Natural killer cell (primary cell): ENCODE results near the gene BCL2L2. TPM values are rescaled to one million over a fixed set of nuclear protein-coding genes. Genes with fewer than 3 reads are reported as not detected.

Experiments
- ATAC-seq, 3 donors: fragments of 150-1000 bp in 2 of 3; fragments of 200-7000 bp in 1 of 3; cut with Tn5 transposase; 1 replicate in 1 of 3; 2 replicates in 2 of 3; pipeline ENCODE4 v1.10.0; 2021; ENCODE audit warnings: mild to moderate bottlenecking in 2 of 3, moderate library complexity in 2 of 3
- DNase-seq, 2 donors: peaks; one replicate each; pipeline versions ENCODE4 v3.0.0 to v3.0.0-alpha.2; 2013 to 2021; ENCODE audit warnings: mixed read lengths in 1 of 2
- H3K27ac ChIP-seq: one replicate; pipeline ENCODE4 v1.5.1; 2013; ENCODE audit warnings: mild to moderate bottlenecking, low read length
- H3K27me3 ChIP-seq: one replicate; pipeline ENCODE4 v1.6.1; 2013; ENCODE audit warnings: low read length; ENCODE audit not compliant: control insufficient read depth, insufficient read depth
- H3K36me3 ChIP-seq: one replicate; pipeline ENCODE4 v1.6.1; 2013; ENCODE audit warnings: low read length; ENCODE audit not compliant: control insufficient read depth, insufficient read depth
- H3K4me1 ChIP-seq: one replicate; pipeline ENCODE4 v1.6.1; 2013; ENCODE audit warnings: low read length; ENCODE audit not compliant: control insufficient read depth, insufficient read depth
- H3K4me3 ChIP-seq: one replicate; pipeline ENCODE4 v1.5.1; 2013; ENCODE audit warnings: low read length
- H3K9me3 ChIP-seq: one replicate; pipeline ENCODE4 v1.6.1; 2013; ENCODE audit warnings: low read length; ENCODE audit not compliant: control insufficient read depth, insufficient read depth
- H3K27ac Mint-ChIP-seq, 2 donors: one replicate each; pipeline ENCODE4 v1.8.0; 2022; ENCODE audit warnings: mild to moderate bottlenecking in 2 of 2, mixed read lengths in 2 of 2, moderate library complexity in 1 of 2
- H3K27me3 Mint-ChIP-seq, 2 donors: one replicate each; pipeline ENCODE4 v1.8.0; 2022; ENCODE audit warnings: low read depth in 2 of 2, mixed read lengths in 2 of 2
- H3K36me3 Mint-ChIP-seq: one replicate; pipeline ENCODE4 v1.8.0; 2022; ENCODE audit warnings: mixed read lengths
- H3K4me1 Mint-ChIP-seq, 2 donors: one replicate each; pipeline ENCODE4 v1.8.0; 2022; ENCODE audit warnings: mixed read lengths in 2 of 2
- H3K4me3 Mint-ChIP-seq: one replicate; pipeline ENCODE4 v1.8.0; 2022; ENCODE audit warnings: mild to moderate bottlenecking, moderate library complexity, mixed read lengths
- H3K9me3 Mint-ChIP-seq, 2 donors: one replicate each; pipeline ENCODE4 v1.8.0; 2022; ENCODE audit warnings: mixed read lengths in 2 of 2
- WGBS: methylation state at CpG from one replicate; pipeline ENCODE4 v1.1.7; 2013; ENCODE audit warnings: missing lambda C conversion rate; ENCODE audit not compliant: insufficient coverage; 5-methylcytosine and 5-hydroxymethylcytosine counted together
- intact Hi-C: fragments of 100-400 bp; cut with micrococcal nuclease; formaldehyde crosslinking; loops from one replicate; pipeline ENCODE4 v1.14.2; 2022
- total RNA-seq, 4 donors: library from RNA; stranded (reverse); fragments of 120-200 nt in 1 of 4; gene quantifications; one replicate each; pipeline versions ENCODE4 v1.2.3 to v1.2.4, GENCODE V29; 2013 to 2022
- TF ChIP-seq, protein P1 (sequence below): fragments of 200-600 bp; IDR thresholded peaks from one replicate; pipeline ENCODE4 v1.8.0; 2022; ENCODE audit warnings: antibody characterized with exemption

Gene BCL2L2
- total RNA-seq, 3 donors from 2014 or later (not counting 1 experiment from before 2014, with no cell fraction given), result 13.8 to 25.3 (median 14.4) TPM

DNA sequence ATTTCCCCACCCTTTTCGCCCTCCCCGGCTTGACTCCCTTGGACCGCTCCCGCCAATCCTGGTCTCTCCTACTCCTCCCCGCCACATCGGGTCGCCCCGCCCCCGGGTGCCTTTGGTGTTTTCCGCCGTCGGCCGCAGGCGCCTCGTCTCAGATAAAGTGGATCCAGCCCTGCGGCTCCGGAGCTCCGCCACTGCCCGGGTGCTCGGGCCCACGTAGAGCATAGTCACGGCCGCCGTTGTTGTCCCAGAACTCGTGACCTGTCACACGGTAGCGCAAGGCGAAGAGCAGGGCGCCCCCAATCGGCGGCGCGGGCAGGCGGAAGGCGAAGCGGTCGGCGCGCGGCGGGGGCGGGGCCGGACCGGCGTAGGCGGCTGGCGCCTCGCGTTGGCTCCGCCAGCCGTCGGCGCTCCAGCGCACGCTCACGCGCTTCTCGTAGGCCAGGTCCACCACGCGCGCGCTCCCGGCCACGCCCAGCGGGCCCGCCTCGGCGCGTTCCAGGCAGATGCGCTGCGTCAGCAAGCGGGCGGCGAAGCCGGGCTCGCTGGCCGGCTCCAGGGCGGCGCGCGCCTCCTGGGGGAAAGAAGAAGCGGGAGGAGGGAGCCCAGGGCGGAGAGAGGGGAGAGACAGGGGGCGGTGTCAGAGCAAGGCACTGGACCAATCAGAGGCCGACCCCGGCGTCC lies 5.2 kb upstream of the BCL2L2 start:
- H3K27ac Mint-ChIP-seq, result peak overlapping the region; percentile 92 to 99
- H3K4me3 ChIP-seq, result peak overlapping the region; percentile 77
- intact Hi-C loops, result loop anchor here (1.0 to 10.0 kb wide), 4 partner anchors 15 to 207 kb away; partner anchors contain the start of genes ACIN1, C14orf119, HOMEZ and NGDN

DNA sequence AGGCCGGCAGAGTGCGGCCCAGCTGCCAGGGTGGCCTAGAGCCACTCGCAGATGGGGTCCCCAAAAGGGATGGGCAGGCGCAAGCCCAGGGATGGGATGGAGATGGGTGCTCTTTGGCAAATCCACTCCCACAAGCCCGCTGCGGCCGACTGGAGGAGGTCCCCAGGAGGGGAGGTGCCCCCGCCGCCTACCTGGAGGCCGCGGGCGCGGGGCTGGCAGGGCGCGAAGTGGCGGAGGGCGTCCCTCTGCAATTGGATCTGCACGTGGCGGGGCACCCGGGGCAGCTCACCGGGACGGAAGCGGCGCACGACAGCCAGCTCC lies 4.7 kb upstream of the BCL2L2 start:
- 0% methylated on average over 25 of the region's 25 CpGs for WGBS

More for the DNA sequence above, 5.2 kb upstream of the BCL2L2 start:
- Histone ChIP-seq H3K36me3 (peaks cover 15% of the 10 kb centered on the region), H3K4me1 (peaks cover 29% of the 10 kb centered on the region), H3K9me3 (no peaks in the 10 kb centered on the region), H3K27me3 (no peaks in the 10 kb centered on the region), H3K27ac (peak overlapping the region; percentile 94)
- Mint-ChIP-seq H3K4me1 (peaks cover 19 to 40% of the 10 kb centered on the region in 2 donors), H3K36me3 (no peaks in the 10 kb centered on the region), H3K4me3 (peak overlapping the region; percentile 92), H3K9me3 (no peaks in the 10 kb centered on the region), H3K27me3 (no peaks in the 10 kb centered on the region)
- under 1% methylated on average over 87 of the region's 87 CpGs for WGBS
- peak; percentile 97 to 99 for DNase-seq
- peak; percentile 79 to 93 (median 82) for ATAC-seq
- TF ChIP-seq, protein P1, sequence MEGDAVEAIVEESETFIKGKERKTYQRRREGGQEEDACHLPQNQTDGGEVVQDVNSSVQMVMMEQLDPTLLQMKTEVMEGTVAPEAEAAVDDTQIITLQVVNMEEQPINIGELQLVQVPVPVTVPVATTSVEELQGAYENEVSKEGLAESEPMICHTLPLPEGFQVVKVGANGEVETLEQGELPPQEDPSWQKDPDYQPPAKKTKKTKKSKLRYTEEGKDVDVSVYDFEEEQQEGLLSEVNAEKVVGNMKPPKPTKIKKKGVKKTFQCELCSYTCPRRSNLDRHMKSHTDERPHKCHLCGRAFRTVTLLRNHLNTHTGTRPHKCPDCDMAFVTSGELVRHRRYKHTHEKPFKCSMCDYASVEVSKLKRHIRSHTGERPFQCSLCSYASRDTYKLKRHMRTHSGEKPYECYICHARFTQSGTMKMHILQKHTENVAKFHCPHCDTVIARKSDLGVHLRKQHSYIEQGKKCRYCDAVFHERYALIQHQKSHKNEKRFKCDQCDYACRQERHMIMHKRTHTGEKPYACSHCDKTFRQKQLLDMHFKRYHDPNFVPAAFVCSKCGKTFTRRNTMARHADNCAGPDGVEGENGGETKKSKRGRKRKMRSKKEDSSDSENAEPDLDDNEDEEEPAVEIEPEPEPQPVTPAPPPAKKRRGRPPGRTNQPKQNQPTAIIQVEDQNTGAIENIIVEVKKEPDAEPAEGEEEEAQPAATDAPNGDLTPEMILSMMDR, result peak; percentile 69

DNA sequence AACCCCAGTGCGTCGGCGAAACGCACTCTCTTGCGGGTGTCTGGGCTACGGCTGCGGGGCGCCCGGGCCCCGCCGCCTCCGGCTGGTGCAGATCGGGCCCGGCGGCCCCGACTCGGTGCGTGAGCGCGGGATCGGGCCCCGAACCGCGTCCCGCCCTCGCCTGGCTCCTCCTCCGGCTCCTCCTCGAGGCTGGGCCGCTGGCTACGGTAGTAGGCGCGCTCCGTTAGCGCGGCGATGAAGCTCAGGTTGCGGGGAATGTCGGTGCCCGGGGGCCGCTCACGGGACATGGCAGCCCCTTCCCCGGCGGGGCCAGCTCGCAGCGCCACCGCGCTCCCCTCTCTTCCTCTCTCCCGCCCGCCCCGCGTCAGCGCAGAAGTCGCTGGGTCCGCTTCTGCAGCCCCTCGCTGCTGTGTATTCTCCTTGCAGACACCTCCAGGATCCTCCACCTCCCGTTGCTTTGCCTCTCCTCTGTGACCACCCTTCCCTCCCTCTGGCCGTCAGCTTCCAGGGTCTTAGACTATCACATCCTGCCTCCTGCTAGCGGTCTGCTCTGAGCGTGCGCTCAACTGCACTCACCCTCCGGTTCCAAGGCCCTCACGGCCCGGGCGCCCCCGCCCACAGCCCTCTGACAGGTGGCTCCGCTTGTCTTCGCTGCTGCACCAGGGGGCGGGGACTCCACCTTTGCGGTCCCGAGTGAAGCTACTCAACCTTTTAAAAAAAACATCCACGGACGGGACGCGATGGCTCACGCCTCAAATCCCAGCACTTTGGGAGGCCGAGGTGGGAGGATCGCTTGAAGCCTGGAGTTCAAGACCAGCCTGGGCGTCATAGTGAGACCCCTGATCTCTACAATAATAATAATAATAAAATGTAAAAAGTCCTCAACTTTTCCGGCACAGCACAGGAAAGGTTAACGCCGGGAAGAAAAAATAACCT lies 4.1 kb upstream of the BCL2L2 start, which contains the start of gene PPP1R3E:
Gene PPP1R3E, minus strand, starts transcription at position 570 of the 936 bp plus-strand sequence. Its CDS starts 283 bp downstream, at position 287.
- TF ChIP-seq, protein P1, result no peak
- ATAC-seq, result peak; percentile 30 to 41 (median 32)
- intact Hi-C loops, result loop anchor here (10.0 kb wide), 1 partner anchor 208 kb away; the partner anchor contains the start of genes ACIN1 and C14orf119
- peaks cover 3% of the 10 kb centered on the region for H3K36me3 ChIP-seq
- H3K36me3 Mint-ChIP-seq, result no peaks in the 10 kb centered on the region
- no peaks in the 10 kb centered on the region for H3K9me3 ChIP-seq
- peak within 1 kb of the TSS; percentile 64 for H3K4me3 ChIP-seq
- 2% methylated on average over 79 of the region's 81 CpGs for WGBS
- peaks cover 41% of the 10 kb centered on the region for H3K4me1 ChIP-seq
- H3K4me3 Mint-ChIP-seq, result peak within 1 kb of the TSS; percentile 92
- peak within 1 kb of the TSS; percentile 92 to 99 for H3K27ac Mint-ChIP-seq
- peak within 1 kb of the TSS; percentile 93 for H3K27ac ChIP-seq
- DNase-seq, result peak; percentile 64 to 92
- peaks cover 27 to 52% of the 10 kb centered on the region in 2 donors for H3K4me1 Mint-ChIP-seq
- H3K27me3 Mint-ChIP-seq, result no peaks in the 10 kb centered on the region
- H3K27me3 ChIP-seq, result no peaks in the 10 kb centered on the region
- H3K9me3 Mint-ChIP-seq, result no peaks in the 10 kb centered on the region

More for the DNA sequence above, 4.7 kb upstream of the BCL2L2 start:
- H3K27ac ChIP-seq, result peak overlapping the region; percentile 93
- peaks cover 34% of the 10 kb centered on the region for H3K4me1 ChIP-seq
- H3K9me3 Mint-ChIP-seq, result no peaks in the 10 kb centered on the region
- peak overlapping the region; percentile 92 to 99 for H3K27ac Mint-ChIP-seq
- no peaks in the 10 kb centered on the region for H3K27me3 ChIP-seq
- H3K4me1 Mint-ChIP-seq, result peaks cover 20 to 45% of the 10 kb centered on the region in 2 donors
- peak overlapping the region; percentile 64 for H3K4me3 ChIP-seq
- H3K36me3 ChIP-seq, result peaks cover 10% of the 10 kb centered on the region
- no peaks in the 10 kb centered on the region for H3K27me3 Mint-ChIP-seq
- ATAC-seq (peak; percentile 8 to 16 (median 15)), DNase-seq (peak in 1 of 2 donors; percentile 79)
- intact Hi-C loops, result loop anchor here (1.0 to 10.0 kb wide), 4 partner anchors 16 to 207 kb away; partner anchors contain the start of genes ACIN1, C14orf119, HOMEZ and NGDN
- TF ChIP-seq, protein P1, result no peak
- no peaks in the 10 kb centered on the region for H3K36me3 Mint-ChIP-seq
- peak overlapping the region; percentile 92 for H3K4me3 Mint-ChIP-seq
- H3K9me3 ChIP-seq, result no peaks in the 10 kb centered on the region
